ENCODE results near the gene PLD3. TPM values are rescaled to one million over a fixed set of nuclear protein-coding genes. Genes with fewer than 3 reads are reported as not detected.

Gene PLD3
- total RNA-seq, 1 experiment from 2014 or later: 95.4 TPM

DNA sequence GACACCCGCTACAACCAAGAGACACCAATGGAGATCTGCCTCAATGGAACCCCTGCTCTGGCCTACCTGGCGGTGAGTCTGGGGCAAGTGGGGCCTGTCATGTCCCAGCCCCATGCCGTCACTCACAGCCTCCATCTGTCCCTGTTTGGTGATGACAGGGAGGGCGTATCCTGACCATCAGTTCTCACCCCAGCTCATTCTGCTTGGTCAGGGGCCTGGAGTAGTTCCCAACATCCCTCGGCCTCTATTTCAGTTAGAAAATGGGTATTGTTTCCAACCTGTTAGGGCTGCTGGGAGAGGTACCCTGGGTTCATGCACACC is 23.3 kb downstream of the PLD3 start:
- H4K20me1 ChIP-seq (ENCODE audit: low read length): no peaks in the 10 kb centered on the region
- H3K9ac ChIP-seq (ENCODE audit: low read length): no peak overlapping the region
- intact Hi-C loops (cut with micrococcal nuclease): no loop called here
- H3K27ac ChIP-seq (ENCODE audit: low read length): no peak overlapping the region
- no peaks in the 10 kb centered on the region for H3K27me3 ChIP-seq (ENCODE audit: low read length)
- DNase-seq (no peak), ATAC-seq (no peak)
- BruUV-seq (replicated peaks): no TSS peak
- H3K36me3 ChIP-seq (ENCODE audit: low read depth, low read length): no peaks in the 10 kb centered on the region
- no peak overlapping the region for H3K4me2 ChIP-seq (ENCODE audit: low read length)
- TF ChIP-seq EZH2phosphoT487 (IDR thresholded peaks at IDR 0.05; ENCODE audit: borderline replicate concordance, low read length): no peak
- TF ChIP-seq, protein P1, sequence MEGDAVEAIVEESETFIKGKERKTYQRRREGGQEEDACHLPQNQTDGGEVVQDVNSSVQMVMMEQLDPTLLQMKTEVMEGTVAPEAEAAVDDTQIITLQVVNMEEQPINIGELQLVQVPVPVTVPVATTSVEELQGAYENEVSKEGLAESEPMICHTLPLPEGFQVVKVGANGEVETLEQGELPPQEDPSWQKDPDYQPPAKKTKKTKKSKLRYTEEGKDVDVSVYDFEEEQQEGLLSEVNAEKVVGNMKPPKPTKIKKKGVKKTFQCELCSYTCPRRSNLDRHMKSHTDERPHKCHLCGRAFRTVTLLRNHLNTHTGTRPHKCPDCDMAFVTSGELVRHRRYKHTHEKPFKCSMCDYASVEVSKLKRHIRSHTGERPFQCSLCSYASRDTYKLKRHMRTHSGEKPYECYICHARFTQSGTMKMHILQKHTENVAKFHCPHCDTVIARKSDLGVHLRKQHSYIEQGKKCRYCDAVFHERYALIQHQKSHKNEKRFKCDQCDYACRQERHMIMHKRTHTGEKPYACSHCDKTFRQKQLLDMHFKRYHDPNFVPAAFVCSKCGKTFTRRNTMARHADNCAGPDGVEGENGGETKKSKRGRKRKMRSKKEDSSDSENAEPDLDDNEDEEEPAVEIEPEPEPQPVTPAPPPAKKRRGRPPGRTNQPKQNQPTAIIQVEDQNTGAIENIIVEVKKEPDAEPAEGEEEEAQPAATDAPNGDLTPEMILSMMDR (conservative IDR thresholded peaks at IDR 0.05; ENCODE audit: low read depth, low read length): no peak
- H3K4me1 ChIP-seq (ENCODE audit: insufficient read depth, low read length): no peaks in the 10 kb centered on the region
- ChIA-PET CTCF (no interaction called here), POLR2A (ENCODE audit: unreplicated experiment) (no interaction called here)
- H3K9me2 ChIP-seq (replicated peaks; ENCODE audit: low read length): no peaks in the 10 kb centered on the region
- no peak overlapping the region for H2AFZ ChIP-seq (ENCODE audit: low read length)
- H3K79me2 ChIP-seq (ENCODE audit: low read length): no peaks in the 10 kb centered on the region
- no peak overlapping the region for H3K4me3 ChIP-seq (ENCODE audit: low read length)
- H3F3A ChIP-seq (ENCODE audit: low read length, unreplicated experiment): no peaks in the 10 kb centered on the region
- H3K9me3 ChIP-seq (ENCODE audit: low read length): no peaks in the 10 kb centered on the region

DNA sequence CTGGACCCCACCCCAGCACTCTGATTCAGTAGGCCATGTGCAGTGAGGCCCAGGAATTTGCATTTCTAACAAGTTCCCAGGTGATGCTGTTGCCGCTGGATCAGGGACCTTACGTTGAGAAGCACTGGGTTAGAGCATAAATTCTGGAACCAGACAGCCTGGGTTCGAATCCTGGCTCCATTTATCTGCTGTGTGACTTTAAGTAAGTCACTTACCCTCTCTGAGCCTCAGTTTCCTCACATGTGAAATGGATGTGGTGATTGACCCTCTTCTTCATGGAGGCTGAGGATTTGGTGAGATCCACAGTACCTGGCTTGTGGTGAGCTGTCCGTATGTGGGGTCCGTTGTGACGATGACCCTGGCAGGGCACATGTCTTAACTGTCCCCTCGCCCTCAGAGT is 25.6 kb downstream of the PLD3 start:
- BruUV-seq (replicated peaks): no TSS peak
- Histone ChIP-seq H3K9ac (ENCODE audit: low read length) (no peak overlapping the region), H3K9me3 (ENCODE audit: low read length) (no peaks in the 10 kb centered on the region), H3K27me3 (ENCODE audit: low read length) (no peaks in the 10 kb centered on the region), H2AFZ (ENCODE audit: low read length) (no peak overlapping the region), H4K20me1 (ENCODE audit: low read length) (no peaks in the 10 kb centered on the region), H3K4me2 (ENCODE audit: low read length) (no peak overlapping the region), H3K27ac (ENCODE audit: low read length) (no peak overlapping the region), H3F3A (ENCODE audit: low read length, unreplicated experiment) (no peaks in the 10 kb centered on the region), H3K4me1 (ENCODE audit: insufficient read depth, low read length) (no peaks in the 10 kb centered on the region), H3K4me3 (ENCODE audit: low read length) (no peak overlapping the region), H3K79me2 (ENCODE audit: low read length) (no peaks in the 10 kb centered on the region), H3K9me2 (replicated peaks; ENCODE audit: low read length) (no peaks in the 10 kb centered on the region), H3K36me3 (ENCODE audit: low read depth, low read length) (no peaks in the 10 kb centered on the region)
- intact Hi-C loops (cut with micrococcal nuclease): no loop called here
- DNase-seq (no peak), ATAC-seq (no peak)
- CTCF ChIA-PET: no interaction called here
- POLR2A ChIA-PET (ENCODE audit: unreplicated experiment): no interaction called here
- TF ChIP-seq EZH2phosphoT487 (IDR thresholded peaks at IDR 0.05; ENCODE audit: borderline replicate concordance, low read length): no peak
- no peak for TF ChIP-seq EZH2 (IDR thresholded peaks at IDR 0.05; ENCODE audit: low read length, unreplicated experiment)
- TF ChIP-seq, protein P1 (conservative IDR thresholded peaks at IDR 0.05; ENCODE audit: low read depth, low read length): no peak

DNA sequence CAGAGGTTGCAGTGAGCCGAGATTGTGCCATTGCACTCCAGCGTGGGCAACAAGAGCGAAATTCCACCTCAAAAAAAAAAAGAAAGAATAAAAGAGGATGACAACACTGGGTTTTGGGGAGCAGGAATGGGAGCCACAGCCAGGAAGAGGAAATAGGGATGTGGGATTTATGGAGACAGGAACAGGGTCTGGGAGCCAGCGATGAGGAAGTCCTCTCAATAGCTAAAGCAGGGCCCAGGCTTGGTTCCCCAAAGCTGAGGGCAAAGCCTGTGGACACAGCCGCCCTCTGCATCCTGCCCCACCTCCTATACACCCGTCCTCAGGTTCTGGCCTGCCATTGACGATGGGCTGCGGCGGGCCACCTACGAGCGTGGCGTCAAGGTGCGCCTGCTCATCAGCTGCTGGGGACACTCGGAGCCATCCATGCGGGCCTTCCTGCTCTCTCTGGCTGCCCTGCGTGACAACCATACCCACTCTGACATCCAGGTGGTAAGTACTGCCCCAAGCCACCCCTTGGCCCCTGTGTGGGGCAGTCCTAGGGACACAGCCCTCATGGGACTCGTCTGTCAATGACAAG is 27.9 kb downstream of the PLD3 start:
- no peak for DNase-seq
- CTCF ChIA-PET: no interaction called here

More for the DNA sequence above, 27.9 kb downstream of the PLD3 start:
- H3K27me3 ChIP-seq (ENCODE audit: low read length): no peaks in the 10 kb centered on the region
- H3K27ac ChIP-seq (ENCODE audit: low read length): no peak overlapping the region
- H3K9me2 ChIP-seq (replicated peaks; ENCODE audit: low read length): no peaks in the 10 kb centered on the region
- no peak overlapping the region for H3K4me2 ChIP-seq (ENCODE audit: low read length)
- no peaks in the 10 kb centered on the region for H3F3A ChIP-seq (ENCODE audit: low read length, unreplicated experiment)
- no peaks in the 10 kb centered on the region for H3K36me3 ChIP-seq (ENCODE audit: low read depth, low read length)
- POLR2A ChIA-PET (ENCODE audit: unreplicated experiment): no interaction called here
- H2AFZ ChIP-seq (ENCODE audit: low read length): no peak overlapping the region
- H3K4me1 ChIP-seq (ENCODE audit: insufficient read depth, low read length): no peaks in the 10 kb centered on the region
- no peak overlapping the region for H3K9ac ChIP-seq (ENCODE audit: low read length)
- no TSS peak for BruUV-seq (replicated peaks)
- no peaks in the 10 kb centered on the region for H3K9me3 ChIP-seq (ENCODE audit: low read length)
- no peak for ATAC-seq
- intact Hi-C loops (cut with micrococcal nuclease): no loop called here
- H3K4me3 ChIP-seq (ENCODE audit: low read length): no peak overlapping the region
- TF ChIP-seq, protein P1 (conservative IDR thresholded peaks at IDR 0.05; ENCODE audit: low read depth, low read length): no peak
- TF ChIP-seq EZH2phosphoT487 (IDR thresholded peaks at IDR 0.05; ENCODE audit: borderline replicate concordance, low read length) (no peak), EZH2 (IDR thresholded peaks at IDR 0.05; ENCODE audit: low read length, unreplicated experiment) (no peak)
- H4K20me1 ChIP-seq (ENCODE audit: low read length): no peaks in the 10 kb centered on the region
- H3K79me2 ChIP-seq (ENCODE audit: low read length): no peaks in the 10 kb centered on the region
